Thyroid gland (tissue), 4 donors: ENCODE data around the gene TTLL13.

Experiments used
- POLR2A ChIP-seq, 2 donors: fragments of 450-650 bp; IDR thresholded peaks; one replicate each; pipeline ENCODE4 v1.6.1; 2017; ENCODE audit warnings: antibody characterized with exemption in 2 of 2, mild to moderate bottlenecking in 2 of 2, moderate library complexity in 1 of 2
- TF ChIP-seq, protein P1 (sequence below), 6 experiments: fragments of 200-600 bp in 3 of 6; fragments of 450-650 bp in 3 of 6; sonication (generic) in 3 of 6; IDR thresholded peaks; one replicate each; pipeline ENCODE4 v1.5.1; 2016 to 2019; ENCODE audit warnings: antibody characterized with exemption in 6 of 6, mild to moderate bottlenecking in 2 of 6, inconsistent platforms in 1 of 6, moderate library complexity in 1 of 6

DNA sequence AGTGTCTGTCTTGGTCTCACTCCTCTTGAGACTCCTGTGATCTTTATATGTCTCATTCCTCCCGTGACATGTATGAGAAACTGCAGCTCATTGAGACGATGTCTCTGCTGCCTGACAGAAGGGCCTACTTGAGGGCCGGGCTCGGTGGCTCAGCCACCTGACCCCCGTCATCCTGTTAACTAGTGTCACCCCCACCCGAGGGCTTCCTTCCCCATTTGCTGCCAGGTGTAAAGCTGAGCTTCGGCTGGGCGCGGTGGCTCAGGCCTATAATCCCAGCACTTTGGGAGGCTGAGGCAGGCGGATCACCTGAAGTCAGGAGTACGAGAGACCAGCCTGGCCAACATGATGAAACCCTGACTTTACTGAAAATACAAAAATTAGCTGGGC, 35.5 kb upstream of the TTLL13 start:
- TF ChIP-seq, protein P1, sequence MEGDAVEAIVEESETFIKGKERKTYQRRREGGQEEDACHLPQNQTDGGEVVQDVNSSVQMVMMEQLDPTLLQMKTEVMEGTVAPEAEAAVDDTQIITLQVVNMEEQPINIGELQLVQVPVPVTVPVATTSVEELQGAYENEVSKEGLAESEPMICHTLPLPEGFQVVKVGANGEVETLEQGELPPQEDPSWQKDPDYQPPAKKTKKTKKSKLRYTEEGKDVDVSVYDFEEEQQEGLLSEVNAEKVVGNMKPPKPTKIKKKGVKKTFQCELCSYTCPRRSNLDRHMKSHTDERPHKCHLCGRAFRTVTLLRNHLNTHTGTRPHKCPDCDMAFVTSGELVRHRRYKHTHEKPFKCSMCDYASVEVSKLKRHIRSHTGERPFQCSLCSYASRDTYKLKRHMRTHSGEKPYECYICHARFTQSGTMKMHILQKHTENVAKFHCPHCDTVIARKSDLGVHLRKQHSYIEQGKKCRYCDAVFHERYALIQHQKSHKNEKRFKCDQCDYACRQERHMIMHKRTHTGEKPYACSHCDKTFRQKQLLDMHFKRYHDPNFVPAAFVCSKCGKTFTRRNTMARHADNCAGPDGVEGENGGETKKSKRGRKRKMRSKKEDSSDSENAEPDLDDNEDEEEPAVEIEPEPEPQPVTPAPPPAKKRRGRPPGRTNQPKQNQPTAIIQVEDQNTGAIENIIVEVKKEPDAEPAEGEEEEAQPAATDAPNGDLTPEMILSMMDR (IDR thresholded peaks at IDR 0.05) = no peak
- TF ChIP-seq POLR2A (IDR thresholded peaks at IDR 0.05) = no peak
